Esophagus muscularis mucosa (tissue), 4 donors: ENCODE measurements around the gene SEC16A. TPM values are rescaled to one million over a fixed set of nuclear protein-coding genes. Genes with fewer than 3 reads are reported as not detected.

ENCODE experiments used
- DNase-seq: peaks from one replicate; pipeline ENCODE4 v3.0.0-alpha.2; 2017; ENCODE audit errors: extremely low spot score
- H3K27ac ChIP-seq, 4 donors: fragments of 200-600 bp; sonication (generic); replicated peaks in 1 of 4; 1 replicate in 3 of 4; 2 replicates in 1 of 4; pipeline ENCODE4 v1.5.1; 2016 to 2019; ENCODE audit warnings: mild to moderate bottlenecking in 1 of 4
- H3K27me3 ChIP-seq, 4 donors: fragments of 200-600 bp; sonication (generic); one replicate each; pipeline versions ENCODE4 v1.5.1 to v1.6.0; 2016 to 2019
- H3K36me3 ChIP-seq, 4 donors: fragments of 200-600 bp; sonication (generic); one replicate each; pipeline ENCODE4 v1.5.1; 2016 to 2019
- H3K4me1 ChIP-seq, 4 donors: fragments of 200-600 bp; sonication (generic); one replicate each; pipeline ENCODE4 v1.5.1; 2016 to 2019
- H3K4me3 ChIP-seq, 4 donors: fragments of 200-600 bp; sonication (generic); 1 replicate in 2 of 4; 2 replicates in 2 of 4; pipeline ENCODE4 v1.5.1; 2016 to 2019; ENCODE audit warnings: mild to moderate bottlenecking in 4 of 4, moderate library complexity in 1 of 4
- H3K9me3 ChIP-seq, 4 donors: fragments of 200-600 bp; sonication (generic); 1 replicate in 3 of 4; 2 replicates in 1 of 4; pipeline ENCODE4 v1.5.1; 2016 to 2019
- EP300 ChIP-seq: sonication (generic); formaldehyde crosslinking; IDR thresholded peaks from one replicate; pipeline ENCODE4 v1.6.1; 2017; ENCODE audit warnings: antibody characterized with exemption
- POLR2A ChIP-seq: fragments of 450-650 bp; IDR thresholded peaks from one replicate; pipeline ENCODE4 v1.6.1; 2017; ENCODE audit warnings: antibody characterized with exemption, moderate library complexity, mild to moderate bottlenecking, low read depth
- POLR2AphosphoS5 ChIP-seq, 2 donors: sonication (generic); formaldehyde crosslinking; IDR thresholded peaks; one replicate each; pipeline ENCODE4 v1.6.1; 2017; ENCODE audit warnings: antibody characterized with exemption in 2 of 2
- WGBS: methylation state at CpG from one replicate; pipeline ENCODE4 v1.1.5; 2018; 5-methylcytosine and 5-hydroxymethylcytosine counted together
- intact Hi-C: fragments of 100-400 bp; cut with DNase I; formaldehyde crosslinking; loops from one replicate; pipeline ENCODE4 v1.15.1; 2023
- total RNA-seq, 4 donors: library from RNA; depleted of rRNA; stranded (reverse); fragments of >200 nt; gene quantifications; one replicate each; pipeline versions ENCODE4 v1.1.0 to v1.2.1, GENCODE V29; 2016
- TF ChIP-seq, protein P1 (sequence below), 3 experiments: fragments of 200-600 bp in 2 of 3; fragments of 450-650 bp in 1 of 3; sonication (generic) in 2 of 3; IDR thresholded peaks; one replicate each; pipeline ENCODE4 v1.5.1; 2017 to 2019; ENCODE audit warnings: antibody characterized with exemption in 3 of 3, mild to moderate bottlenecking in 2 of 3, moderate library complexity in 1 of 3

SEC16A gene
- total RNA-seq, 4 donors from 2014 or later: 43.2 to 62.3 (median 51.3) TPM

DNA sequence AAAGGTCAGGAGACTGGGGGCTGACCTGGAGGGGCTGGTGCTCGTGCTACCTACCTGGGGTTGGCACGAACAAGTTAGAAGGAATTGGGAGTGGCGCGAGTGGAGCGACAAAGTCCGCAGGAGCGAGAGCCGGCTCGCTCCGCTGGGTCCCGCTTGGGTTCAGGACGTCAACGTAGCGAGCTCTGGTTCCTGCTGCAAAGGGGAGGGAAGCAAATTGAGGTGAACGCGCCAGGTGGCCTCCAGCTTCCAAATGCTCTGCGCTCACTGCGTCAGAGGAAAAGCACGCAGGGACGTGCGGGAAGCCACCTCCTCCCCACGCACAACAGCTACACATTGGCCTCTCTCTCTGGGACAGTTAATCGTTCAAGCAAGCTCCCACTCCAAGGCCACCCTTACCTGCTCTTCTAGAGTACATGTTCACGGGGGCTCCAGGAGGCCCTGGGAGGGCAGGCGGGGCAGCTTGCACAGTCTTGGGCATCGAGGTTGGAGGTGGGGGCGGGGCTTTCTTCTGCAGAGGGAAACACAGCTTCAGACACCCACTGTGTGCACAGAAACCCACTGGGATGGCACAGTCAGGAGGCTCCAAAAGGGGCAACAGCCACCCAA is 35.6 kb downstream of the SEC16A start:
- intact Hi-C loops: no loop called here

DNA sequence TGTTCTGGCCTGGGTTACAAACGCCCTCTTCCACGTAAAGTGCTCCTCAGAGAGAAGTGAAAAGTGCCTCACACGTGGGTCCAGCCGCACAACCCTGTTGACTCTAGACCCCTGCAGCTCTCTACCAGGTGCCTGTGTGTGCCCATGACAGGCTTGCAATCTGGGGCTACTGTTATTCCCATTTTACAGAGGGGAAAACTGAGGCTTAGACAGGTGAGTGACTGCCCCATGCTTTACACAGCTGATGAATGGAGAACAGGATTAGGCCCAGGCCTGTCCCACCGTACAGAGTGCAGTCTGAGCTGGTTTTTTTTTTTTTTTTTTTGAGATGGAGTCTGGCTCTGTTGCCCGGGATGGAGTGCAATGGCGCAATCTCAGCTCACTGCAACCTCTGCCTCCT is 37.0 kb downstream of the SEC16A start:
- Histone ChIP-seq H3K27me3 (no peaks in the 10 kb centered on the region), H3K36me3 (peaks cover 84 to 100% (median 100%) of the 10 kb centered on the region in 4 donors), H3K27ac (no peak overlapping the region), H3K4me3 (no peak overlapping the region), H3K4me1 (peaks cover 0 to 1% (median 0%) of the 10 kb centered on the region in 4 donors), H3K9me3 (no peaks in the 10 kb centered on the region)
- 92% methylated on average over 7 of the region's 7 CpGs for WGBS
- DNase-seq: no peak
- intact Hi-C loops: no loop called here
- TF ChIP-seq POLR2AphosphoS5 (IDR thresholded peaks at IDR 0.05) (no peak), EP300 (no peak), POLR2A (no peak)
- TF ChIP-seq, protein P1, sequence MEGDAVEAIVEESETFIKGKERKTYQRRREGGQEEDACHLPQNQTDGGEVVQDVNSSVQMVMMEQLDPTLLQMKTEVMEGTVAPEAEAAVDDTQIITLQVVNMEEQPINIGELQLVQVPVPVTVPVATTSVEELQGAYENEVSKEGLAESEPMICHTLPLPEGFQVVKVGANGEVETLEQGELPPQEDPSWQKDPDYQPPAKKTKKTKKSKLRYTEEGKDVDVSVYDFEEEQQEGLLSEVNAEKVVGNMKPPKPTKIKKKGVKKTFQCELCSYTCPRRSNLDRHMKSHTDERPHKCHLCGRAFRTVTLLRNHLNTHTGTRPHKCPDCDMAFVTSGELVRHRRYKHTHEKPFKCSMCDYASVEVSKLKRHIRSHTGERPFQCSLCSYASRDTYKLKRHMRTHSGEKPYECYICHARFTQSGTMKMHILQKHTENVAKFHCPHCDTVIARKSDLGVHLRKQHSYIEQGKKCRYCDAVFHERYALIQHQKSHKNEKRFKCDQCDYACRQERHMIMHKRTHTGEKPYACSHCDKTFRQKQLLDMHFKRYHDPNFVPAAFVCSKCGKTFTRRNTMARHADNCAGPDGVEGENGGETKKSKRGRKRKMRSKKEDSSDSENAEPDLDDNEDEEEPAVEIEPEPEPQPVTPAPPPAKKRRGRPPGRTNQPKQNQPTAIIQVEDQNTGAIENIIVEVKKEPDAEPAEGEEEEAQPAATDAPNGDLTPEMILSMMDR (IDR thresholded peaks at IDR 0.05): no peak

More for the DNA sequence above, 35.6 kb downstream of the SEC16A start:
- Histone ChIP-seq H3K36me3 (peaks cover 81 to 100% (median 99%) of the 10 kb centered on the region in 4 donors), H3K27me3 (no peaks in the 10 kb centered on the region), H3K4me1 (no peaks in the 10 kb centered on the region), H3K27ac (no peak overlapping the region), H3K4me3 (no peak overlapping the region), H3K9me3 (no peaks in the 10 kb centered on the region)
- DNase-seq: no peak
- TF ChIP-seq POLR2A (no peak), EP300 (no peak), POLR2AphosphoS5 (IDR thresholded peaks at IDR 0.05) (no peak)
- TF ChIP-seq, protein P1 (IDR thresholded peaks at IDR 0.05): no peak
- WGBS: 92% methylated on average over 27 of the region's 27 CpGs

DNA sequence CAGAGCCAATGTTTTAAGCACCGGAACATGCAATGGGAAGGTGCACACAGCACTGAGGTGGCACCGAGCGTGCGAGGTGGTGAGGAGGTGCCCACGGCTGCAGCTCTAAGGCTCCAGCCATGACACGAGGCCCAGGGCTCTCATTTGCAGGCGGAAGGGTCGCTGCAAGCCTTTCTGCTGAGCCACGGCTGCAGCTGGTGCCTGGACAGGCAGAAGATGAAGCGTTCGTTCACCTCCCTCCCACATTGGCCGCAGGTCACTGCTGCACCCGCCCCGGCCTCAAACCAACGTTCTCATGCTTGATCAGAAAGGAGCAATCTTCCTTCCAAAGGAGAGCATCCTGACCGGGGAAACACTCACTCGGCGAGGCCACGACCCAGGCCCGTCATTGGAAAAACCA is 38.7 kb downstream of the SEC16A start:
- Histone ChIP-seq H3K27me3 (no peaks in the 10 kb centered on the region), H3K4me3 (no peak overlapping the region), H3K9me3 (no peaks in the 10 kb centered on the region), H3K4me1 (peaks cover 7 to 13% (median 10%) of the 10 kb centered on the region in 4 donors), H3K36me3 (peaks cover 69 to 87% (median 86%) of the 10 kb centered on the region in 4 donors), H3K27ac (no peak overlapping the region)
- WGBS: 89% methylated on average over 15 of the region's 20 CpGs
- intact Hi-C loops: no loop called here
- TF ChIP-seq POLR2A: no peak
- no peak for TF ChIP-seq EP300
- DNase-seq: no peak

DNA sequence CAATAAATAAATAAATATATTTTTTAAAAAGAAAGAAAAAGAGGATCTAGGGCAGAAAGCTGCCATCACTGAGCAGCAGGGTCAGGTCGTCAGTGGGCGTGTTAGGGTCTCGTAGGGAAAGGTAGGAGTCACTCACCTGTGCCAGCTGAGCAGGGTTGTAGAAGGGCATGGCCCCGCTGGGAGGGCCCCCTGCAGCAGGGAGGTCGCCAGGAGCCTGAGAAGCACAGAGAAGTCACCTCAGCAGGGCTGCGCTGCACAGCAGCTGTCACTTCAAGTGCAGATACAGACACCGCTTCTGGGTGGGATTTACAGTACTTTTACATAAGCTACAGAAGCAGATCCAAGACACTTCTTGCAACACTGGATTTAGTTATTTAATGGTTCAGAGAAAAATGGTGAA is 39.2 kb downstream of the SEC16A start:
- H3K9me3 ChIP-seq: no peaks in the 10 kb centered on the region
- DNase-seq: no peak
- 89% methylated on average over 7 of the region's 7 CpGs for WGBS
- peaks cover 8 to 17% (median 13%) of the 10 kb centered on the region in 4 donors for H3K4me1 ChIP-seq
- no peaks in the 10 kb centered on the region for H3K27me3 ChIP-seq
- no peak overlapping the region for H3K4me3 ChIP-seq
- intact Hi-C loops: no loop called here
- H3K27ac ChIP-seq: no peak overlapping the region
- no peak for TF ChIP-seq POLR2A
- TF ChIP-seq POLR2AphosphoS5 (IDR thresholded peaks at IDR 0.05): no peak
- TF ChIP-seq, protein P1 (IDR thresholded peaks at IDR 0.05): no peak
- no peak for TF ChIP-seq EP300
- peaks cover 65 to 83% (median 82%) of the 10 kb centered on the region in 4 donors for H3K36me3 ChIP-seq

DNA sequence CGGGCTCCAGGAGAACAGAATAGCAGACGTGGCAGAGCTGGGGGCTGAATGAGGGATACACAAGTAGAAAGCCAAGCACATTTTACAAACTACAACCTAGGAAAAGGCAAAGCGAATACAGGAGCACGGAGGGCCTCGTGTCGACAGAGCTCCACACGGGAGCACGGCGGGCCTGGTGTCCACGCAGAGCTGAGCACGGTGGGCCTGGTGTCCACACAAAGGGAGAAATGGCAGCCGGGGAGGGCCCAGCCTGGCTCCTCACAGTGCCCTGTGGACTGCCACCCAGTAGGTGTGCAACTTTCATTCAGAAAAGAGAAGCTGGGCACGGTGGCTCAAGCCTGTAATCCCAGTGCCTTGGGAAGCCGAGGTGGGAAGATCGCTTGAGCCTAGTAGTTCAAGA is 39.8 kb downstream of the SEC16A start:
- H3K27me3 ChIP-seq: no peaks in the 10 kb centered on the region
- no peak for DNase-seq
- intact Hi-C loops: no loop called here
- no peak overlapping the region for H3K27ac ChIP-seq
- no peak overlapping the region for H3K4me3 ChIP-seq
- WGBS: 95% methylated on average over 15 of the region's 15 CpGs
- peaks cover 14 to 23% (median 19%) of the 10 kb centered on the region in 4 donors for H3K4me1 ChIP-seq
- no peaks in the 10 kb centered on the region for H3K9me3 ChIP-seq
- TF ChIP-seq, protein P1 (IDR thresholded peaks at IDR 0.05): no peak
- no peak for TF ChIP-seq EP300
- TF ChIP-seq POLR2AphosphoS5 (IDR thresholded peaks at IDR 0.05): no peak
- TF ChIP-seq POLR2A: no peak
- H3K36me3 ChIP-seq: peaks cover 59 to 77% (median 76%) of the 10 kb centered on the region in 4 donors
